AG04450 (cell line): ENCODE results near the gene PSME2. TPM values are rescaled to one million over a fixed set of nuclear protein-coding genes. Genes with fewer than 3 reads are reported as not detected.

Experiments
- CTCF ChIA-PET: fragments of 300-600, 350-600 bp; formaldehyde crosslinking; extraction: SDS; loops from one replicate; lab custom pipeline; 2022; ENCODE audit warnings: antibody characterized with exemption, inconsistent platforms; lab: Charles Lee
- POLR2A ChIA-PET: fragments of 350-600 bp; formaldehyde crosslinking; extraction: SDS; loops from one replicate; lab custom pipeline; 2021; ENCODE audit warnings: antibody characterized with exemption, inconsistent platforms; lab: Yijun Ruan, JAX
- DNase-seq: peaks from one replicate; pipeline ENCODE4 v3.0.0-alpha.2; 2011; ENCODE audit warnings: low read depth, low spot score
- H3K27ac ChIP-seq: one replicate; pipeline ENCODE4 v1.5.1; 2012; ENCODE audit warnings: low read depth, low read length, control low read depth
- H3K27me3 ChIP-seq: one replicate; pipeline ENCODE4 v1.6.0; 2012; ENCODE audit warnings: low read length; ENCODE audit not compliant: control insufficient read depth, insufficient read depth
- H3K4me3 ChIP-seq: 2 replicates; pipeline ENCODE4 v1.5.1; 2011; ENCODE audit warnings: mild to moderate bottlenecking, low read depth, low read length, control low read depth
- H3K9me3 ChIP-seq: 2 replicates; pipeline ENCODE4 v1.5.1; 2012; ENCODE audit warnings: low read length; ENCODE audit not compliant: control insufficient read depth, insufficient read depth
- polyA plus RNA-seq: library from polyadenylated mRNA; depleted of rRNA; stranded (reverse); fragments of >200 nt; gene quantifications from 2 replicates; pipeline ENCODE4 v1.2.3, GENCODE V29; 2011
- TF ChIP-seq, protein P1 (sequence below): IDR thresholded peaks from 2 replicates; pipeline ENCODE4 v1.5.1; 2011; ENCODE audit warnings: low read depth, low read length, control low read depth, inconsistent platforms

PSME2 gene
- polyA plus RNA-seq, 1 experiment, result 191 TPM

DNA sequence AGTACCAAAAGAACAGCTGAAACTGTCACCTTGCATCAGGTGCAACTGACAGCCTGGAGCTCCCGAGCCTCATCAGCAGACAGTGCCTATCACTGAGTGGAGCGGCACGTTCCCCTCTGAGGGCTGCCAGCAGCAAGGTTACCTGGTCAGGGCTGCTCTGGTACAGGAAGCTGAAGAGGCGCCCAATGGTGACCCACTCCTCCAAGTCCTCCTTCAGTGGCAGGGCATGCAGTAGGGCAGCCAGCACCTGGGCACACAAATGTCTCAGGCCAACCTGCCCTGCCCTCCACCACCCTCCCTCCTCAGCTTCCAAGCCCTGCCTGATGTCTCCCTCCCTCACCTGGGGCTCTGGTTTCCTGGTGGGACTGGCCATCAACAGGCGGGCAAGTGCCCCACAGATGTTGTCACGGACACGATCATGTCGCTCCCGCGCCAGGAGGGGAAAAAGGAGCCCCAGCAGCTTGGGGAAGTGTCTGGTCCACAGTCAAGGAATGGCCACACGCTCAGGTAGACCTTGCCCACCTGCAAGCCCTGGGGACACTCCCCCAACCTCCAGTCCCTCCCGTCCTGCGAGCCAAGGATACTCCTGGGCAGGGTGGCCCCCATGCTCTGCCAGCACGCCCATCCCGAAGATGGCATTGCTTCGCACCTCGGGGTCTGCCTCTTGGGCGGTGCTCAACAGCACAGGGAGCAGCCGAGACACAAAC is 35.1 kb upstream of the PSME2 start:
- DNase-seq, result no peak
- Histone ChIP-seq H3K4me3 (no peak overlapping the region), H3K27ac (no peak overlapping the region), H3K9me3 (no peaks in the 10 kb centered on the region), H3K27me3 (no peaks in the 10 kb centered on the region)
- TF ChIP-seq, protein P1, sequence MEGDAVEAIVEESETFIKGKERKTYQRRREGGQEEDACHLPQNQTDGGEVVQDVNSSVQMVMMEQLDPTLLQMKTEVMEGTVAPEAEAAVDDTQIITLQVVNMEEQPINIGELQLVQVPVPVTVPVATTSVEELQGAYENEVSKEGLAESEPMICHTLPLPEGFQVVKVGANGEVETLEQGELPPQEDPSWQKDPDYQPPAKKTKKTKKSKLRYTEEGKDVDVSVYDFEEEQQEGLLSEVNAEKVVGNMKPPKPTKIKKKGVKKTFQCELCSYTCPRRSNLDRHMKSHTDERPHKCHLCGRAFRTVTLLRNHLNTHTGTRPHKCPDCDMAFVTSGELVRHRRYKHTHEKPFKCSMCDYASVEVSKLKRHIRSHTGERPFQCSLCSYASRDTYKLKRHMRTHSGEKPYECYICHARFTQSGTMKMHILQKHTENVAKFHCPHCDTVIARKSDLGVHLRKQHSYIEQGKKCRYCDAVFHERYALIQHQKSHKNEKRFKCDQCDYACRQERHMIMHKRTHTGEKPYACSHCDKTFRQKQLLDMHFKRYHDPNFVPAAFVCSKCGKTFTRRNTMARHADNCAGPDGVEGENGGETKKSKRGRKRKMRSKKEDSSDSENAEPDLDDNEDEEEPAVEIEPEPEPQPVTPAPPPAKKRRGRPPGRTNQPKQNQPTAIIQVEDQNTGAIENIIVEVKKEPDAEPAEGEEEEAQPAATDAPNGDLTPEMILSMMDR, result no peak
- ChIA-PET POLR2A (interaction anchor here (0.6 to 1.1 kb wide), 2 partner anchors 12 to 38 kb away, joined by 4 to 5 read pairs; no protein-coding TSS in a partner anchor), CTCF (interaction anchor here (2.0 kb wide), 1 partner anchor 20 kb away, joined by 6 read pairs; the partner anchor contains the start of gene IRF9)

DNA sequence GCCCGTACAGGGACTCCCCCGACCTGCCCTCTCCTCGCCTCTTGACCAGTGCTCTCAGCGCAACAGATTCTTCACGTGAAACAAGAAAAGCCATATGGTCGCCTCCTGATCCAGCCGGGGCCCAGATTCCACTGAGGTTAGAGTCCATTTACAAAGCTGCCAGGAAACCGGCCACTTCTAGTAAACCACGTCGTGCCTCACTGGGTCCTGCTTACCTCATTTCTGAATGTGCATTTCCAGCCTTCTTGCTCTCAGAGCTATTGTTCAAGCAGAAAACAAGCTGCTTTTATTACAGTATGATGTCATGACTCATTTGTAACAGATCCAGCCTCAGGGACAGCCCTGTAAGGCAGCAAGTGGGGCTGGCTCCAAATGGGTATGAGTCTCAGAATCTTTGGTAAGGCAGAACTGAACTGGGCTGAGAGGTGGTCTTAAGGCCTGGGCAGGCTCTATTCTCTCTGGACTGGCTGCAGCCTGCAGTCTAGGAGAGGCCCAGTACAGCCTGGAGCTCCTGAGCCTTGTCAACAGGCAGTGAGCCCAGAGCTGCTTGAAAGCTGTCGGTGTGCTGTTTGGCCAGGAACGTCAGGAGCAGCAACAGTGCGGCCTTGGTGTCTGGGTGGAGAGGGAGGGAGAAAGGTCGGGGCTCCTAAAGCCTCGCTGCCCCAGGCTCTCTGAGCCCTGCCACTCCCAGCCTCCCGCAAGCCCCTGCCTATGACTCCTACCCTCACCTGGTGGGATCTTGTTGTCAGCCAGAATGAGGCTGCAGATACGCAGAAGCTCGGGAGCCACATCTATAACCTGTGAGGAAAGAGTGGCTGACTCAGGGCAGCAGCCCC is 33.8 kb upstream of the PSME2 start:
- ChIA-PET CTCF (interaction anchor here (0.9 to 2.0 kb wide), 2 partner anchors 19 to 154 kb away, joined by 3 to 6 read pairs; partner anchors contain the start of gene IRF9), POLR2A (interaction anchor here (0.6 to 1.4 kb wide), 5 partner anchors 8 to 191 kb away, joined by 3 to 4 read pairs (median 3); partner anchors contain the start of genes CHMP4A, DHRS4L2 and IPO4)
- H3K4me3 ChIP-seq, result no peak overlapping the region
- no peaks in the 10 kb centered on the region for H3K27me3 ChIP-seq
- no peaks in the 10 kb centered on the region for H3K9me3 ChIP-seq
- peak; percentile 27 for DNase-seq
- TF ChIP-seq, protein P1, result no peak
- peak overlapping the region; percentile 61 for H3K27ac ChIP-seq

DNA sequence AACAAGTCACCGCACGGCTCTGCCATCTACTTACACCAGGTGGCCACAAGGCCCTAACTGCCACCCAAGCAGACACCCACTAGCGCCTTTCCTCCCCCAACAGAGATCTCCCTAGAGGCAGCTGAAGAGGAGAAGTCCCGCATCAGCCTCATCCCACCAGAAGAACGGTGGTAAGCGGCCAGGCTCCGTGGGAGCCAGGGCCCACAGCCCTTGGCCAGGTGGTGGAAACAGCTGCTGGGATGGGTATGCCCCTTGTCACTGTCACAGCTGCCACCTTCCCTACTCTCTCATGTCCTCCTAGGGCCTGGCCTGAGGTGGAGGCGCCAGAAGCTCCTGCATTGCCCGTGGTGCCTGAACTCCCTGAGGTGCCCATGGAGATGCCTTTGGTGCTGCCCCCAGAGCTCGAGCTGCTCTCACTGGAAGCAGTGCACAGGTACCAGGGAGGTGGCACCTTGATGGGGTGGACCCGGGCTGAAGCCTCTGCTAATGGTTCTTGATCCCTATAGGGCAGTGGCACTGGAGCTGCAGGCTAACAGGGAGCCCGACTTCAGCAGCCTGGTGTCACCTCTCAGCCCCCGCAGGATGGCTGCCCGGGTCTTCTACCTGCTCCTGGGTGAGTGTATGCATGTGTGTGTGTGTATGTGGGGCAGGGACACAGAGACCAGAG is 33.0 kb upstream of the PSME2 start:
- peak overlapping the region; percentile 61 for H3K27ac ChIP-seq
- ChIA-PET POLR2A (interaction anchor here (0.6 to 1.4 kb wide), 4 partner anchors 9 to 191 kb away, joined by 3 to 4 read pairs (median 4); partner anchors contain the start of genes CHMP4A, DHRS4L2 and IPO4), CTCF (interaction anchor here (0.9 to 2.0 kb wide), 2 partner anchors 18 to 155 kb away, joined by 3 to 6 read pairs; partner anchors contain the start of gene IRF9)
- DNase-seq, result no peak
- no peak overlapping the region for H3K4me3 ChIP-seq
- H3K9me3 ChIP-seq, result no peaks in the 10 kb centered on the region
- TF ChIP-seq, protein P1, result no peak
- H3K27me3 ChIP-seq, result no peaks in the 10 kb centered on the region

DNA sequence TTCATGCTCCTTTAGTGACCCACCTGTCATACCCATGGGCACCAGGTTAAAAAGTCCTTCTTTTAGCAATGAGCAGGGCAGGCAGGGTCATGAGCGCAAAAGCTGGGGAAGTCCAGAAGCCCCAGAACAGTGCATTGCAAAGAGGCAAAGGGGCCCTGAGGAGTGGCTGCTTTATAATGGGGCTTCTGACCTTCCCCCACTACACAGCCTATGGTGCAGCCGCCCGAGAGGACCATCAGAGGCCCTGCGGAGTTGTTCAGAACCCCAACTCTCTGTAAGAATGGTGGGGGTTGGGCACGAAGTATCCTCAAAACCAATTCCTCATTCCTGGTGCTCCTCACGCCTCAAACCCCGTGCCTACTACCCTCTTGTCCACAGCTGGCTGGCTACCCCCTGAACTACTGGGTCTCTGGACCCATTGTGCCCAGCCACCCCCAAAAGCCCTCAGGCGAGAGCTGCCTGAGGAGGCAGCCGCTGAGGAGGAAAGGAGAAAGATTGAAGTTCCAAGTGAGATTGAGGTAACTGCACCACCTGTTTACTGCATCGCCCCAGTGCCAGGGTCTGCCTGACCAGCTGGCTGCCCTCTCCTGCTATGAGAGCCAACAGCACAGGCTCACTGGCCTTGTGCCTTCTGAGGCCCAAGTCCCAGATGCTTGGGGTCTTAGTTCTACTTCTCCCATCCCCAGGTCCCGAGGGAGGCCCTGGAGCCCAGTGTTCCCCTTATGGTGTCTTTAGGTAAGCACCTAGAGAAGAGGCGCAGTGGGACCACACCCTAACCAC is 32.2 kb upstream of the PSME2 start:
- H3K4me3 ChIP-seq, result no peak overlapping the region
- CTCF ChIA-PET, result no interaction called here
- POLR2A ChIA-PET, result no interaction called here
- no peak overlapping the region for H3K27ac ChIP-seq
- no peaks in the 10 kb centered on the region for H3K27me3 ChIP-seq
- TF ChIP-seq, protein P1, result no peak
- no peaks in the 10 kb centered on the region for H3K9me3 ChIP-seq
- DNase-seq, result no peak
